Islet precursor cell (in vitro differentiated cells): ENCODE results near the gene DYRK2.

ENCODE experiments used
- DNase-seq: peaks from one replicate; pipeline ENCODE4 v3.0.0-alpha.2; 2018

Gene DYRK2

DNA sequence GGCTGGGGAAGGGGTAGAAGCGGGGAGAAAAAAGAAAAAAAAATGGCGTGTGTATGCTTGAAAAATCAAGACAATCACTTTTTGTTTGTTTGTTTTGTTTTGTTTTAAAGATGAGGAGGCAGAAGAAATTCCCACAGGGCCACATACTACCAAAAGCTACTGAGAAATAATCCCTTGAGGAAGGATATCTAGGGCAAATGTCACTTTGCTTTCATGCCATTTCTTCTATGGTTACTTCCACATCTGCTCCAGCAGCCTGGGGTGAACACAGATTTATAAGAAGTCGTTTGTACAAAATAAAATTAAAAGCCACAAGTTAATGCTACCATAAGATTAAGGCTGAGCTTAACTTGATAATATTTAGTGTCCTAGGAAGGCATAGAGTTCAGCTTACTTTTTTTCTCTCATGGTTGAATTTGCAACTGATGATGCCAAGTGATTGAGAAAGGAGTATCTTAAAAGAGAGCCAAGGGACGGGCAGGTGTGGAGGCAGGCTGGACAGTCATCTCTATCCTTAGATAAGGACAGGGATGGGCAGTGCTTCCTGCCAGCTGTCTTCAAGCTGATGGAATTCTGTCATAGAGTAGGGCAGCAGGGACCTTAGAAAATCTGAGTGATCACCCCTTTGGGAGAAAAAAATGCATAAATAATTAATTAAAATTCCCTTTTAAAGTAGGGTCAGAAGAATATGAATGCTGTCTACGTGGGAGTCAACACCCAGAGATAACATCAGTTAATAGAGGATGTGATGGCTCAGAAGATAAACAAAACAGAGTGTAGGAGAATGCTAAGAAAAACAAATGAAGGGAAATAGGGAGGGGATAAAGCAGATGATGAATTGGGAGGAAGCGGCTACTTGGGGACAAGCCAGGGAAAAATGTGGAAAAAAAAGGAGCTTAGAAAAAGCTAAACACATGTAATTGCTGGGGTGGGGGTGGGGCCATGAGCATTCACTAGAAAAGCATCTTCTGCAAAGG is 57.1 kb downstream of the DYRK2 start:
- DNase-seq: no peak

DNA sequence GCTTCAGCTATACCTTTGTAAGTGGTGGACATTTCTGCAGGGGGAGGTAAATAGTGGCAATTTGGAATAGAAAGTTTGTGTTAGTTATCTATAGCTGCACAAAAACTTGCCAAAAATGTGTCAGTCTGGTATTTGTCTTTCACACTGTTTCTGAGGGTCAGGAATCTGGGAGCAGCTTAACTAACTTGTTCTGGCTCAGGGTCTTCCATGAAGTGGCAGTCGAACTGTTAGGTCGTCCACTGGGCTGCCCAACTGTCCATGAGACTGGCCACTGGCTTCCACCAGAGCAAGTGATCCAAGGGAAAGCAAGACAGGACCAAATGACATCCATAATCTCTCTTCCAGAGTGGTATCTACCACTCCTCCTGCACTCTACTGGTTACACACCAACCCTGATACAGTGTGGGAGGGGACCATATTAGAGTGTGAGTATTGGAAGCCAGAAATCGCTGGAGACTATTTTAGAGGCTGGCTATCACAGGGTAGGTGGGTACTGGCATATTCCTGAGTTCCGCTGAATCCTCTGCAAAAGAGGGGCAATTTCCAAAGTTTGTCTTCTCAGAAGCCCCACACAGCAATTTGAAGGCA is 60.9 kb downstream of the DYRK2 start:
- no peak for DNase-seq

GRCh38 chr12:67710582-67710981 is 62.0 kb downstream of the DYRK2 start:
- peak; percentile 59 for DNase-seq

DNA sequence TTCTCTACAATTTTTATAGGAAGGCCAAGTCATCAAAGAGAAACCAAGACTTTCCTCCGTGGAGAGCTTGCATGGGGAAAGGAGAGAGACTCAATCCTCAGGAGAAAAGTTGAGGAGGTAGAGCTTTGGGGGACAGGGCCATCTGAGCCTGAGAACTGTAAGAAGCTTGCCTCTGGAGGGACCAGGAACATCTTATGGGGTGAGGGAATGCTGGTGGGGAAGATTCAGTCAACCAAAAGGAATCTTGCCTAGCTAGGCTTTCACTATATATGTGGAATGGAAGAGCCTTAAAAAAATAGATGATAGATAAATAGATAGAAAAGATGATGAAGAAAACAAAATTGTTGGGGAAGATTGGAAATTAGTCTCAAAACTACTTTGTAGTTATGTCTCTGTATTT is 63.5 kb downstream of the DYRK2 start:
- DNase-seq: no peak

GRCh38 chr12:67714648-67715047 is 66.1 kb downstream of the DYRK2 start:
- no peak for DNase-seq
